H9 (cell line): Measurements from ENCODE around the gene RAB29. TPM values are rescaled to one million over a fixed set of nuclear protein-coding genes. Genes with fewer than 3 reads are reported as not detected.

Source experiments
- DNase-seq: peaks from one replicate; pipeline ENCODE4 v3.0.0-alpha.2; 2017
- H2AFZ ChIP-seq: one replicate; pipeline ENCODE4 v1.6.1; 2013; ENCODE audit warnings: mild to moderate bottlenecking, low read length, control low read depth, moderate library complexity
- H2AK5ac ChIP-seq: 2 replicates; pipeline ENCODE4 v1.6.1; 2013; ENCODE audit warnings: low read length, control low read depth, mixed read lengths; ENCODE audit not compliant: insufficient read length
- H2BK120ac ChIP-seq: one replicate; pipeline ENCODE4 v1.6.1; 2013; ENCODE audit warnings: low read depth, mild to moderate bottlenecking, low read length, control low read depth, inconsistent platforms; ENCODE audit not compliant: poor library complexity, severe bottlenecking
- H2BK12ac ChIP-seq: 2 replicates; pipeline ENCODE4 v1.6.1; 2013; ENCODE audit warnings: low read length, control low read depth, mixed read lengths, low read depth; ENCODE audit not compliant: insufficient read length
- H2BK15ac ChIP-seq: 2 replicates; pipeline ENCODE4 v1.6.1; 2013; ENCODE audit warnings: low read depth, low read length, control low read depth
- H2BK20ac ChIP-seq: one replicate; pipeline ENCODE4 v1.6.1; 2013; ENCODE audit warnings: low read depth, mild to moderate bottlenecking, low read length, control low read depth, inconsistent platforms; ENCODE audit not compliant: poor library complexity, severe bottlenecking
- H2BK5ac ChIP-seq: 2 replicates; pipeline ENCODE4 v1.6.1; 2013; ENCODE audit warnings: low read length, control low read depth, mixed read lengths; ENCODE audit not compliant: insufficient read length
- H3K14ac ChIP-seq: 2 replicates; pipeline ENCODE4 v1.6.1; 2013; ENCODE audit warnings: low read length, control low read depth; ENCODE audit not compliant: insufficient read depth
- H3K18ac ChIP-seq: 2 replicates; pipeline ENCODE4 v1.6.1; 2013; ENCODE audit warnings: low read depth, mild to moderate bottlenecking, mixed read lengths, low read length, control low read depth; ENCODE audit not compliant: insufficient read length
- H3K23ac ChIP-seq: 2 replicates; pipeline ENCODE4 v1.6.1; 2013; ENCODE audit warnings: low read length, control low read depth, mixed read lengths, low read depth; ENCODE audit not compliant: insufficient read length
- H3K23me2 ChIP-seq: 2 replicates; pipeline ENCODE4 v1.6.1; 2013; ENCODE audit warnings: low read depth, mild to moderate bottlenecking, mixed read lengths, low read length, control low read depth; ENCODE audit not compliant: insufficient read length, poor library complexity, severe bottlenecking
- H3K27ac ChIP-seq: 2 replicates; pipeline ENCODE4 v1.5.1; 2013; ENCODE audit warnings: low read length, control low read depth, mixed read lengths, low read depth; ENCODE audit not compliant: insufficient read length
- H3K27me3 ChIP-seq: 2 replicates; pipeline ENCODE4 v1.6.1; 2013; ENCODE audit warnings: low read length, control low read depth, inconsistent platforms; ENCODE audit not compliant: insufficient read depth
- H3K4ac ChIP-seq: 2 replicates; pipeline ENCODE4 v1.6.1; 2013; ENCODE audit warnings: low read depth, mild to moderate bottlenecking, control low read depth, inconsistent platforms, low read length, moderate library complexity
- H3K4me1 ChIP-seq: 2 replicates; pipeline ENCODE4 v1.6.1; 2013; ENCODE audit warnings: low read length, control low read depth, inconsistent platforms; ENCODE audit not compliant: insufficient read depth
- H3K4me2 ChIP-seq: 2 replicates; pipeline ENCODE4 v1.6.1; 2013; ENCODE audit warnings: low read length, control low read depth, mixed read lengths; ENCODE audit not compliant: insufficient read length, insufficient read depth
- H3K56ac ChIP-seq: 2 replicates; pipeline ENCODE4 v1.6.1; 2013; ENCODE audit warnings: low read depth, mild to moderate bottlenecking, mixed read lengths, low read length, control low read depth; ENCODE audit not compliant: insufficient read length
- H3K79me1 ChIP-seq: 2 replicates; pipeline ENCODE4 v1.6.1; 2013; ENCODE audit warnings: low read depth, mild to moderate bottlenecking, moderate library complexity, low read length, control low read depth, inconsistent platforms; ENCODE audit not compliant: insufficient read depth, poor library complexity, severe bottlenecking
- H3K79me2 ChIP-seq: 2 replicates; pipeline ENCODE4 v1.6.1; 2013; ENCODE audit warnings: low read length, control low read depth, inconsistent platforms; ENCODE audit not compliant: insufficient read depth
- H3K9ac ChIP-seq: 2 replicates; pipeline ENCODE4 v1.6.1; 2013; ENCODE audit warnings: low read length, control low read depth, mixed read lengths; ENCODE audit not compliant: insufficient read length; ENCODE audit errors: extremely low read depth
- H3K9me3 ChIP-seq: one replicate; pipeline ENCODE4 v1.6.1; 2013; ENCODE audit warnings: low read depth, low read length, inconsistent platforms; ENCODE audit not compliant: control insufficient read depth
- H3T11ph ChIP-seq: one replicate; pipeline ENCODE4 v1.6.1; 2013; ENCODE audit warnings: mild to moderate bottlenecking, low read length, control low read depth, inconsistent platforms
- H4K20me1 ChIP-seq: one replicate; pipeline ENCODE4 v1.6.1; 2013; ENCODE audit not compliant: control insufficient read depth, insufficient read length, insufficient read depth
- H4K5ac ChIP-seq: 2 replicates; pipeline ENCODE4 v1.6.1; 2013; ENCODE audit warnings: low read depth, mild to moderate bottlenecking, mixed read lengths, low read length, control low read depth; ENCODE audit not compliant: insufficient read length
- H4K8ac ChIP-seq: replicated peaks from 2 replicates; pipeline ENCODE4 v1.6.1; 2013; ENCODE audit warnings: low read length, control low read depth, mixed read lengths, low read depth; ENCODE audit not compliant: insufficient read length
- H4K91ac ChIP-seq: 2 replicates; pipeline ENCODE4 v1.6.1; 2013; ENCODE audit warnings: low read depth, mild to moderate bottlenecking, moderate library complexity, mixed read lengths, low read length, control low read depth; ENCODE audit not compliant: insufficient read length
- H3K27ac Mint-ChIP-seq, 3 experiments: 2 replicates in 2 of 3; 3 replicates in 1 of 3; pipeline ENCODE4 v1.8.0; 2020 to 2021; ENCODE audit warnings: mixed read lengths in 3 of 3, mild to moderate bottlenecking in 1 of 3, moderate library complexity in 1 of 3
- H3K27me3 Mint-ChIP-seq: 2 replicates; pipeline ENCODE4 v1.8.0; 2021; ENCODE audit warnings: low read depth, mild to moderate bottlenecking, moderate library complexity, mixed read lengths
- H3K36me3 Mint-ChIP-seq, 3 experiments: 2 replicates in 2 of 3; 3 replicates in 1 of 3; pipeline ENCODE4 v1.8.0; 2020 to 2021; ENCODE audit warnings: low read depth in 3 of 3, mixed read lengths in 3 of 3; ENCODE audit not compliant: insufficient read depth in 1 of 3
- H3K4me1 Mint-ChIP-seq, 2 experiments: 2 replicates each; pipeline ENCODE4 v1.8.0; 2020; ENCODE audit warnings: mixed read lengths in 2 of 2
- H3K4me3 Mint-ChIP-seq, 2 experiments: 2 replicates in 1 of 2; 3 replicates in 1 of 2; pipeline ENCODE4 v1.8.0; 2020 to 2021; ENCODE audit warnings: mild to moderate bottlenecking in 2 of 2, mixed read lengths in 2 of 2, moderate library complexity in 1 of 2
- H3K9me3 Mint-ChIP-seq, 2 experiments: 2 replicates in 1 of 2; 3 replicates in 1 of 2; pipeline ENCODE4 v1.8.0; 2020; ENCODE audit warnings: mild to moderate bottlenecking in 2 of 2, mixed read lengths in 2 of 2, moderate library complexity in 1 of 2
- WGBS: extraction: QIAGEN DNeasy Blood & Tissue Kit; methylation state at CpG from one replicate; pipeline ENCODE4 v1.1.7; 2013; ENCODE audit warnings: missing lambda C conversion rate, low lambda C conversion rate, mixed read lengths; ENCODE audit not compliant: insufficient read length; ENCODE audit errors: extremely low coverage; 5-methylcytosine and 5-hydroxymethylcytosine counted together
- total RNA-seq: library from RNA; stranded (reverse); gene quantifications from 2 replicates; pipeline ENCODE4 v1.2.1, GENCODE V29; 2021
- TF ChIP-seq, protein P1 (sequence below): fragments of 200-600 bp; sonication (generic); conservative IDR thresholded peaks from 3 replicates; pipeline ENCODE4 v1.8.0; 2021; ENCODE audit warnings: antibody characterized with exemption, mild to moderate bottlenecking

RAB29 gene
- total RNA-seq, 1 experiment from 2014 or later = 4.2 TPM

- Histone ChIP-seq H3K9ac (no peak overlapping the region), H3K23ac (no peak overlapping the region), H3K18ac (no peak overlapping the region), H4K8ac (no peak overlapping the region), H3K9me3 (no peaks in the 10 kb centered on the region), H2BK5ac (no peak overlapping the region), H2BK120ac (no peak overlapping the region), H3T11ph (no peak overlapping the region), H3K79me2 (no peaks in the 10 kb centered on the region), H3K14ac (no peak overlapping the region), H2AFZ (no peak overlapping the region), H2AK5ac (no peak overlapping the region), H2BK12ac (no peak overlapping the region), H2BK15ac (no peak overlapping the region), H3K4me1 (no peaks in the 10 kb centered on the region), H3K79me1 (no peaks in the 10 kb centered on the region), H3K27me3 (peaks cover 3% of the 10 kb centered on the region; the same call in 1 of the 2 replicates), H3K23me2 (peaks cover 6% of the 10 kb centered on the region), H4K5ac (no peak overlapping the region), H4K91ac (no peak overlapping the region), H2BK20ac (no peak overlapping the region), H3K27ac (no peak overlapping the region), H3K56ac (no peak overlapping the region), H4K20me1 (no peaks in the 10 kb centered on the region), H3K4me2 (no peak overlapping the region), H3K4ac (no peak overlapping the region)
- no peak for DNase-seq
- Mint-ChIP-seq H3K27me3 (peaks cover 31% of the 10 kb centered on the region), H3K4me3 (no peak overlapping the region), H3K9me3 (no peaks in the 10 kb centered on the region; a peak in 1 of 5 replicates), H3K36me3 (peaks cover 0 to 4% (median 0%) of the 10 kb centered on the region in 3 experiments; a peak in 1 of 7 replicates), H3K4me1 (peaks cover 14 to 20% of the 10 kb centered on the region in 2 experiments), H3K27ac (peak overlapping the region in 1 of 3 experiments; percentile 55; a peak in 1 of 7 replicates)
- TF ChIP-seq, protein P1, sequence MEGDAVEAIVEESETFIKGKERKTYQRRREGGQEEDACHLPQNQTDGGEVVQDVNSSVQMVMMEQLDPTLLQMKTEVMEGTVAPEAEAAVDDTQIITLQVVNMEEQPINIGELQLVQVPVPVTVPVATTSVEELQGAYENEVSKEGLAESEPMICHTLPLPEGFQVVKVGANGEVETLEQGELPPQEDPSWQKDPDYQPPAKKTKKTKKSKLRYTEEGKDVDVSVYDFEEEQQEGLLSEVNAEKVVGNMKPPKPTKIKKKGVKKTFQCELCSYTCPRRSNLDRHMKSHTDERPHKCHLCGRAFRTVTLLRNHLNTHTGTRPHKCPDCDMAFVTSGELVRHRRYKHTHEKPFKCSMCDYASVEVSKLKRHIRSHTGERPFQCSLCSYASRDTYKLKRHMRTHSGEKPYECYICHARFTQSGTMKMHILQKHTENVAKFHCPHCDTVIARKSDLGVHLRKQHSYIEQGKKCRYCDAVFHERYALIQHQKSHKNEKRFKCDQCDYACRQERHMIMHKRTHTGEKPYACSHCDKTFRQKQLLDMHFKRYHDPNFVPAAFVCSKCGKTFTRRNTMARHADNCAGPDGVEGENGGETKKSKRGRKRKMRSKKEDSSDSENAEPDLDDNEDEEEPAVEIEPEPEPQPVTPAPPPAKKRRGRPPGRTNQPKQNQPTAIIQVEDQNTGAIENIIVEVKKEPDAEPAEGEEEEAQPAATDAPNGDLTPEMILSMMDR = no peak
- no CpG with 5 or more reads among the region's 8 CpGs for WGBS
Measured at GRCh38 chr1:205769641-205770365, 5.5 kb downstream of the RAB29 start.
